ENCODE measurements around the gene CFAP68.
"Not testable (repeated sequence)": the region's sequence is repeated elsewhere in the genome, so short reads cannot be mapped to it uniquely, and the experiment has no call there.

Gene CFAP68

DNA sequence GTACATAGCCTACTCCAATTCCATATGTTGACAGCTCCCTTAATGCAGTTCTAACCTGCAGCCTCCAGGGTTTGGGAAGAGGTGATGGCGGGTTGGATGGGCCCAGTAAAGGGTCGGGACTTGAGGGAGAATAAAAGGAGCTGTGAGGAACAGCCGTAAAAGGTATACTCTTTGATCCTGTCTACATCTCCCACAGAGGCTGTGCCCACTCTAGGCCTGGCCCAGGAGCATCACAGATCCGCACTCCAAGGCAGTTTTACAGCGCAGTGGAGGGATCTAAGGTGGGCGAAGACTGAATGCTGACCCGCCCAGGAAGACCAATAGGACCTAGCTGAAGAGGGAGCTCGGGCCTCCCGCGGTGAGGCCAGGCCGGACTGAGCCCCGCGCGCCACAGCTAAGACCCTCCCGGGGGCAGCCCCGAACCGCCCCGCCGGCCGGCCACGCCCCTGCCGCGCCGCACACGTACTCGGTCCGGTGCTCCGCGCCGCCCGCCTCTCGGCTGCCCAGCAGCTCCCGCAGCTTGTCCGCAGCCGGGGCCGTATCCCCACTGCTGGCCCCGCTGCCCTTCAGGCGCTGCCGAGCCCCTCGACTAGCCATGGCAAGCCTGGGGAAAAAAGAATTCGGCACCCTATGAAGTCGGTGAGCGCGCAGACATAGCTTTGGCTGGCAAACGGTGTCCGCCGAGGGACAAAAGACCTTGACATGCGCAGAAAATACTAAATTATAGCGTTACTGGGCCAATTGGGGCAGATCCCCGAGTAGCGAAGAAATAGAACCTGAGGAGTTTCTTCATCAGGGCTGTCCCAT, 8.3 kb upstream of the CFAP68 start, which contains the start of gene ALG9:
TSS of gene ALG9 (minus strand) at position 696 of the 807 bp plus-strand sequence. CDS start at position 597, 99 bp downstream.
- peak; percentile 52 for DNase-seq

DNA sequence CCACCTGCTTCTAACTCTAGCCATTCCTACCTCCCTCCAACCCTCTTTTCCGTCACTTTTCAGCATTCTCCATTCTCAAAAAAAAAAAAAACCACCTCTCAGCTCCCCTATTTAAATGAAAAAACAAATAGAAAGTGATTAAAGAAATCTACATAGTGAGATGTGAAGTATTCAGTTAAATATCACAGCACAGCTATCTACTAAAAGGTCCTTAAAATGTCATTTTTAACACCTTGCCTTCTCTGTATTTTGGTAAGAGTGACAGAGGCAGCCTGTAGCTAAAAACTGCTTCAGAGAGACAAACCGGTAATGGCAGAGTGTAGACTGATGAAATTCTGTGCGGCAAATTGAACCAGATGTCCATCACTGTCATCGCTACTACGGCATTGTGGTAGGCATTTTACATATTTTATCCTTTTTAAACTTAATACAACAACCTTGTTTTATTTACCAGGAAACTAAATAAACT, 7.6 kb upstream of the CFAP68 start:
- DNase-seq = no peak

DNA sequence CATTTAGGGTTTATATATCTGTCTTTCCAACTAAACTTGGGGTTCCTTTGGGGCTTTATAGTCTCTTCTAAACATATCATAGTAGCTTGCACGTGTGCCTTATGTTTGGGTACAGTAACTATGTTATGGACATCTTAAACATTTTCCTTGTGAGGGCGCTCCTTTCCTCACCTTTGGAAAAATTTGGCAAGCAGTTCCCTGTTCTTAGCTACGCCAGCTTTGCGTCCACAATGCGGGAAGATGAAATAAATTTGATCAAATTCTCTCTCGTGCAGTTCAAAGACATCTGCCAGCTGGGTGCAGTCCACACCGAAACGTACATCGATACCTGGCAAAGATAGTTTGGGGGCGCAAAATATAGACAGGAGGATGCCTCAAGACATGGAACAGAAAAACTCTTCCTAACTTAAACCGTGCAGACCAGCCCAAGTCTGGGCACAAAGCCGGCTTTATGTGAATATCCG, 924 bp upstream of the CFAP68 start:
- peak; percentile 57 for DNase-seq

DNA sequence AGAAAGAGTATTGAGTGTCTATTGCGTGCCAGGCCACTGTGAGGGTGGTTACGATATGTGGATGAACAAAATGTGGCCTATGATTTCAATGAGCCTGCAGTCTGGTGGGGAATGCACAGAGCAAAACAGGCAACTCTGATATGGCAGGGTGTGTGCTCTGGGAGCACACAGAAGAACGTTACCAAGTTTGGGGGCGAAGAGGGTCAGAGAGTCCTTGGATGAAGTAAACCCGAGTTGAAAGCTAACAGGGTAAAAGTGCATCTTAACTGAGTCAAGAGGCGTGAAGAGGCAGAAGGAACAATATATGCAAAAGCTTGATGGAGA, 258 bp downstream of the CFAP68 start:
- DNase-seq = no peak

DNA sequence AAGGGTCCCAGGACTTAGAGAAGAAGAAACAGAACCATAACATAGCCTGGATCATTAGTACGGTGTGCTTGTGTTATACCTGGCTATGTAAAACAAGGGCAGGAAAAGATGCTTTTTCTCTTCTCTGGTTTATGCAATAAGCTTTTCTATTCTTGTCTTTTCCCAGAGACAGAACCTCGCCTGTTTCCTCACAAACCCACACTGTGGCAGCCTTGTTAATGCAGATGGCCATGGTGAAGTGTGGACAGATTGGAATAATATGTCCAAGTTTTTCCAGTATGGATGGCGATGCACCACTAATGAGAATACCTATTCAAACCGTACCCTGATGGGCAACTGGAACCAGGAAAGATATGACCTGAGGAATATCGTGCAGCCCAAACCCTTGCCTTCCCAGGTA, 2.9 kb downstream of the CFAP68 start:
- DNase-seq = no peak

DNA sequence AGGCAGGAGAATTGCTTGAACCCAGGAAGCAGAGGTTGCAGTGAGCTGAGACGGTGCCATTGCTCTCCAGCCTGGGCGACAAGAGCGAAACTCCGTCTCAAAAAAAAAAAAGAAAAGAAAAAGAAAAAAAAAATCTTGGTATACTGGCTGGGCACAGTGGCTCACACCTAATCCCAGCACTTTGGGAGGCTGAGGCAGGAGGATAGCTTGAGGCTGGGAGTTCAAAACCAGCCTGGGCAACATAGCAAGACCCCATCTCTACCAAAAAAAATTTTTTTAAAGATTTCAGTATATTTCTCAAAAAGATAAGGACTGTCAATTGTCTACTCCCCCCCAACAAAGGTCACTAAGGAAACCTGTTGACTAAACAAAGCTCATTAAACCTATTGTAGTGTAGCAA, 5.7 kb downstream of the CFAP68 start:
- DNase-seq = not testable (repeated sequence)

DNA sequence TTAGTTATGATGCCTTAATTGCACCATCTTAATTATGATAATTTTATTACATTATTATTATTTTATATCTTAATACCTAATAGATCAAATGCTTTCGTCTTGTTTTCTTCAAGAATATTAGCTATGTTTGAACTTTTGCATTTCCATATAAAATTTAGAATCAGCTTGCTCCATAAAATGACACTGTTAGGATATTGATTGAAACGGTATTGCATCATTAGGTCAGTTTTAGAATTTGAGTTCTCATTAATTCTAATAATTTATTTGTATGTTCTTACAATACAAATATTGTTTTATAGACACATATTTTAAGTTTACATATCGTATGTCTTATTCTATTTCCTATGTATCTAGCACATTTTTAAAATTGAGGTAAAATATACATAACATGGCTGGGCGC, 6.7 kb downstream of the CFAP68 start:
- no peak for DNase-seq

DNA sequence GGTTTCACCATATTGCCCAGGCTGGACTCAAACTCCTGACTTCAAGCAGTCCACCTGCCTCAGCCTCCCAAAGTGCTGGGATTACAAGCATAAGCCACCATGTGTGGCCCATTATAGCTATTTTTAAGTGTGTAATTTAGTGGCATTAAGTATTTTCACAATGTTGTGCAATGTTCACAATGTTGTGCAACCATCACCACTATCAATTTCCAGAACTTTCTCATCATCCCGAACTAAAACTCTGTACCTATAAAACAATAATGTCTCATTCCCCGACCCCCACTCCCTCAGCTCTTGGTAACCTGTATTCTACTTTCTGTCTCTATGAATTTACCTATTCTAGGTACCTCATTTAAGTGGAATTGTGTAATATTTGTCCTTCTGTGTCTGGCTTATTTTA, 7.5 kb downstream of the CFAP68 start:
- no peak for DNase-seq

DNA sequence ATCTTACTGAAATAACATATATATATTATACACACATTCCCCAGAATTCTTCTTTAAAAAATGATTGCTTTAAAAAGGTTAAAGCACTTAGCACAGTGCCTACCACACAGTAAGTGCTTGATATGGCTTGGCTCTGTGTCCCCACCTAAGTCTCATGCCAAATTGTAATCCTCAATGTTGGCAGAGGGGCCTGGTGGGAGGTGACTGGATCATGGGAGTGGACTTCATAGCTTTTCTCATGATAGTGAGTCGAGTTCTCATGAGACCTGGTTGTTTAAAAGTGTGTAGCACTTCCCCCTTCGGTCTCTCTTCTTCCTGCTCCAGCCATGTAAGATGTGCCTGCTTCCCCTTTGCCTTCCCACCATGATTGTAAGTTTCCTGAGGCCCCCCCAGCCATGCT, 26.1 kb downstream of the CFAP68 start:
- DNase-seq = no peak

DNA sequence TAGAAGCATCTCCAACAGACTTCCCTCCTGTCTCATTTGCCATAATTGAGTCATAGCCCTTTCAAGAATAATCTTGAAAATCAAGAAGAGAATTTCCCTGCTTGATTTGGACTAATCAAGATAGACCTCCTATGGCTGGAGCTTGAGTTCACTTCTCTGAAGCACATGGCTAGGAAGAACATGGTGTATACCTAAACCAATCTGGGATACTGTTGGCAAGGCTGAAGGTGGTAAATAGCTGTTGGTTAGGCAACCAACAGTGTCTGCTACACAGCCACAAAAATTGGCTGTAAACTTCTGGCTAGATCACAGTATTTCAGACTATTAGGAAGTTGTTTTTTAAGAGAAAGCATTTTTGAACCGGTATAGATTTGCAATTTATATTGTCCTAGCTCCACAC, 27.3 kb downstream of the CFAP68 start:
- DNase-seq = no peak

DNA sequence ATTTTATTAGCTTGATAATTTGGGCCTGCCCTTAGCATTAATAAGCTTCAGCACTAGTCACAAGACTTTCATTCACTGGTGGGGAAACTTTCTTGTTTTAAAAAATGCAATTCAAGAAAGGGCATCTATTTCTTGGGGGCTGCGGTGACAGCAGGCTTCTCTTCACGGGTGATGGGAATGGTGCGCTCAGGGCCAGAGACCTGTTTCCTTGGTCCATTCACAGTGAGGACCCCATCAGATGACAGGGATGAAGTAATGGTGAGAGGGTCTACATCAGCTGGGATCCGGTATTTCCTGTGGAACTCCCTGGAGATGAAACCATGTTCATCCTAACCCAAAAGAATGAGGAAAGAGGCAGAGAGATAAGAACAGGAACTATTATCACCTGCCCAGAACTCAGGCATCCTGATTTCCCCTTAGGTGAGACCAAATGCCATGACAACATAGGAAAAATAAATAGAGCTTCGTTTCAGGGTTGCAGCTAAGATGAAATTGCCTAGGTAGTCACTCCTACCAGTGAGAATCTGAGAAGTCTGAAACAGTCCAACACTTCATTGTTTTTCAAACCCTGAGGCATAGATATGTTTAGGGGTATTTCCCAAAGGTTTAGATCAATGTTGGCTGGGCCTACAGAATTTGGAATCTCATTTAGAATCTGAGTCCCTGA, 29.4 kb downstream of the CFAP68 start:
- no peak for DNase-seq

DNA sequence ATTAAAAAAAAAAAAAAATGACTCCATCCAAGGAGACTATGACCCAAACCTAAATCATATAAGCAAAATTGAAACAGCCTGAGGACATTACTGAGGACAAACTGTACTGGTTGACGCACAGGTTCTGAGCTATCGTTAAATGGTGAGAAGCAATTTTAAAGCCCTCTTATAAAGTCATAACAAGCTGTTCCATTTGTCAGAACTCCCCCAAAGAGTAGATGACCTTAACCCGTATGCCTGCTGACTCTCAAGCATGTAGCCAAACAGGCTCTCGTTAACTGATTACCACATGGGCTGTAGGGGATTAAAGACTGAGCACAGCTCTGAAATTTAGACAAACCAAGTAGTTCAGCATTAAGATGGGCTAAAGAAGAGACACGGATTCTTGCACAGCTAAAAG, 30.0 kb downstream of the CFAP68 start:
- DNase-seq = no peak

DNA sequence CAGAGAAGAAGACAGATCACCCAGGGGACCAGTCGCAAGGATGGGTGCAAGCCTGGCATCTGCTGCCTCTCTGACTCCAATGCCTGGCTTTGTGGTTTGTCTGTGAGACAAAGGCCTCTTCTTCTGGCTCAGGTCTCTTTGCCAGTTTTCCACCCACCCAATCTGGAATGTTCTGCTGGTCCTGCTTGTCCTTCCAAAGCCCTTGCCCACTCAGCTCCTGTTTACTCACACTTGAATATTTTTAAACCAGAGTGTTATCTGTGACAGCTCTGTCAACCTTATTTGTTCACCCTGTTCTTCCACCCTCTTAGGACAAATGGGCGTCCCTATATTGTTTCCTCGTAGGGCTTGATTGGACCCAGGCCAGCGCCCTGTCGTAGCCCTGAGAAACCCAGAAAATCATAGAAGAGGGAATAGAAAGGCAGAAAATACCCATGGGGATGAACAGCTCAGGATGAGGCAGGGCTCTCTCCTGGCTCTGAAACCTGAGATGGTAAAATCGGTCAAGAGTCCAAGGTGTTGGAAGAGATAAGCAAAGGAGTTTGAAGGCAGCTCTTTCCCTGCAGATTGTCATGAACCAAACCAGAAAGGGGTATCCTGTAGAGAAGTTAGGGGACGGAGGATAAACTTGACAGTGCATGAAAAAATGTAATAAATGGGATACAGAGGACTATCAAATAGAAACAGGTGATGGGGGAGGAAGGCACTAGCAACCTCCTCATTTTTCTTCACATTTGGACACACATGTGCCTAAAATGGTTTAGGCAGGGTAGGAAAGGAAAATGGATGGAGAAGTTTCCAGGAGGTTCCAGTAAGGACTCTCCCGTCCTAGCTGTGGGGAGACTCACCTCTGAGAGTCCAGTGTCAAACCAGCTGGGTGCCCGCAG, 31.6 kb downstream of the CFAP68 start:
- no peak for DNase-seq

DNA sequence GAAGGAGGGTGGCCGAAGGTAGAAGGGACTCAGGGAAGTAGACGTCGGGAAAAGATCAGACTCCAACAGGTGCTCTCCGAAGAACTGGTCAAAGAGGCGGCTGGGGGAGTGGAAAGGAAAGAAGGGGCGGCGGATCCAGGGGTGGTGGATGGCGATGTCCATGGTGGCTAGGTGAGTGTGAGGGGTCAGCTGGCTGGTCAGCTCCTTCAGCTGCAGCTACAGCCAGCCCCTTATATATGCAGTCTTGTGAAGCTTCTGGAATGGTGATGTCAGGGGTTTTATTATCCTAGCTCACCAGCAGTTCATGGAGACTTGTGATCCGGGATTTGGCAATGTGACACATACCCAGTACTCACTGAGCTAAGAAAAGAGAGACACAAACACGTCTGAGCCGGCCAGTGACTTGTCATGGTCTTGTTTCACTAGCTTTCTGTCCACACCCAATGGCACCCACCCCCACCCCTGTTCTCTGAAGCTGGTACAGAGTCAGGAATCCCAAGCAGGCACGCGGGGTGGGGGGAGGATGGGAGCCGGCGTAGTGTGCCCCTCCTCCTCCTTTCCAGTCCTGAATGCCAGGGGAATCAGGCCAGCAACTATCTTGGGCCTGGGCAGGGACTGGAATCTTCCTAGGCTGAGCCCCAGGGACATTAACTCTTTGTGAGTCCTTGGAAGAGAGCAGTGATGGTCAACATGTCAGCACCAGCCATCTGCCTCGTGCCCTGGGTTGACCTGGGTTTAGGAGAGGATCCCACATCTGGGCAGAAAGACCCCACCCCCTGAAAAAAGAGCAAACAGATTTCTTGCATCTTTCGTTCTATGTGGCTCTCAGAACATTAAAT, 32.4 kb downstream of the CFAP68 start, which contains the start of gene CRYAB:
TSS of gene CRYAB (minus strand) at position 208 of the 839 bp plus-strand sequence. CDS start at position 162, 46 bp downstream.
- no peak for DNase-seq

DNA sequence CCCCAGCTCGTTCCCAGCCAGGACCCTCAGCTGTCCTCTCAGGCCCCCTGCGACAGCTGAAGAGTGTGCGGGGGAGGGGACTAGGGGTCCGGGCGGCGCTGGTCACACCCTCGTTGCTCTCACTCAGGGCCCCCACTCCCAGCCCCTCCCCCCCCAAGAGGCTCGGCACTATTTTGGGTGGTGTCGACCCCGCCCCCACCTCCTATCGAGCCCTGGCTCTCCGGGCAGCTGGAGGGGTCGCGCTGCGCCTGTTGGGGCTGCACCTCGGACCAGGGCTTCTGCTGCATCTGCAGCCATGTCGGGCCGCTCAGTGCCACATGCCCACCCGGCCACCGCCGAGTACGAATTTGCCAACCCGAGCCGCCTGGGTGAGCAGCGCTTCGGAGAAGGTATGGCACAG, 33.2 kb downstream of the CFAP68 start, which contains the start of gene HSPB2:
TSS of gene HSPB2 (plus strand) at position 200 of the 400 bp plus-strand sequence. CDS start at position 296, 96 bp downstream.
- no peak for DNase-seq

DNA sequence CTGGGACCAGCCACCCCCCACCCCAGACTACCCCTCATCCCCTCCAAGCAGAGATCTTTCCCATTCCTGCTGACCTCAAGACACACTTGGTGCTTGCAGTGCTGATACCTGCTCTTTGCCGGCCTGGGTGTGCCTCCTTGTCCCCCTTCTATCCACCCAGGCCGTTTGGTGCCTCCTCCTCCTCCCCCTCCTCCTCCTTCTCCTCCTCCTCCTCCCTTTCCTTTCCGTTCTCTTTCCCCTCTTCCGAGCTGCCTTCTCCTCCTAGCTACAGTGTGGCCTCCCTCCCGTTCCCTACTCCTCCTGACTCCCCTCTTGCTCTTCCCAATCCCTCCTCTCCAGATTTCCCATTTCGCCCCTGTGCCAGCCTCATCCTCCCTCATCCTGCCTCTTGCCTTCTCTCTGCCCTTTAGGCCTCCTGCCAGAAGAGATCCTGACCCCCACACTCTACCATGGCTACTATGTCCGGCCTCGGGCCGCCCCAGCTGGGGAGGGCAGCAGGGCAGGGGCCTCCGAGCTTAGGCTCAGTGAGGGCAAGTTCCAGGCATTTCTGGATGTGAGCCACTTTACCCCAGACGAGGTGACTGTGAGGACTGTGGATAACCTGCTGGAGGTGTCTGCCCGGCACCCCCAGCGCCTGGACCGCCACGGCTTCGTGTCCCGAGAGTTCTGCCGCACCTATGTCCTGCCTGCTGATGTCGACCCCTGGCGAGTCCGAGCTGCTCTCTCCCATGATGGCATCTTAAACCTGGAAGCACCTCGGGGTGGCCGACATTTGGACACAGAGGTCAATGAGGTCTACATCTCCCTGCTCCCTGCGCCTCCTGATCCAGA, 33.9 kb downstream of the CFAP68 start:
- DNase-seq = no peak

DNA sequence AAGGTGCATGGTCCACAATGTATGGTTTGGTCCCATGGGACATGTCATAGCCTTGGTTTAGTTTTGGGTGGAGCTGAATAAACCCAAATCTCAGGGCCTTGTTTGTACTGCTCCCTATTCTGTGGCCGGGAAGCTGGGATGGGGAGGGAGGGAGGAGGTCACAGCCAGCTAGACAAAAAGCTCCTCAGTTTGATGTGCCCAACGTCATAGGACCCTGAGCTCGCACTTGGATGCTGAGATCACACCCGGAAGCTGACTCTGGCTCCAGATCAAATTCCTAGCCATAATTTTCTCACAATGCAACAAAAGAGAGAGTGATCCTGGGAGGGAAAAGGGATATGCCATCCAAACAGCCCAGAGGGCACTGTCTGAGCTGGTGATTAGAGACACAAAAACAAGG, 34.7 kb downstream of the CFAP68 start:
- DNase-seq = no peak

DNA sequence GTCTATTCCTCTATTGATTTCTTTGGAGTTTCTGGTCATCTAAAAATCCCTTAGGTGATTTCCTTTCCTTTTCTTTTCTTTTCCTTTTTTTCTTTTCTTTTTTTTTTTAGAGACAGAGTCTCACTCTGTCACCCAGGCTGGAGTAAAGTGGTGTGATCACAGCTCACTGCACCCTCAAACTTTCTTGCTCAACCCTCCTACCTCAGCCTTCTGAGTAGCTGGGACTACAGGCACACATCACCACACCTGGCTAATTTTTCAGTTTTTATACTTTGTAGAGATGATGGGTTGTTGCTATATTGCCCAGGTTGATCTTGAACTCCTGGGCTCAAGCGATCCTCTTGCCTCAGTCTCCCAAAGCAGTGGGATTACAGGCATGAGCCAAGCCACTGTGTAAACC, 37.4 kb downstream of the CFAP68 start:
- DNase-seq = no peak

DNA sequence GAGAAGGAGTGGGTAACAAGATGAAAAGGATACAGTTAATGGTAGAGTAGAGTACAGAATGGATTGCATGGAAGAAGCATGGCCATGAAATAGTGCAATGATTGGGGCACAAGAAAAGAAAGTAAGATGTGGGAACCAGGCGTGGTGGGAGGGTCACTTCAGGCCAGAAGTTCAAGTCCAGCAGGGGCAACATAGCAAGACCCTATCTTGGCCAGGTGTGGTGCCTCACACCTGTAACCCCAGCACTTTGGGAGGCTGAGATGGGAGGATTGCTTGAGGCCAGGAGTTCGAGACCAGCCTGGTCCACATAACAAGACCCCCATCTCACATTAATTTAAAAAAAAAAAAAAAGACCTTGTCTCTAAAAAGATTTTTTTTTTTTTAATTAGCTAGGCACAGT, 38.0 kb downstream of the CFAP68 start:
- no peak for DNase-seq

DNA sequence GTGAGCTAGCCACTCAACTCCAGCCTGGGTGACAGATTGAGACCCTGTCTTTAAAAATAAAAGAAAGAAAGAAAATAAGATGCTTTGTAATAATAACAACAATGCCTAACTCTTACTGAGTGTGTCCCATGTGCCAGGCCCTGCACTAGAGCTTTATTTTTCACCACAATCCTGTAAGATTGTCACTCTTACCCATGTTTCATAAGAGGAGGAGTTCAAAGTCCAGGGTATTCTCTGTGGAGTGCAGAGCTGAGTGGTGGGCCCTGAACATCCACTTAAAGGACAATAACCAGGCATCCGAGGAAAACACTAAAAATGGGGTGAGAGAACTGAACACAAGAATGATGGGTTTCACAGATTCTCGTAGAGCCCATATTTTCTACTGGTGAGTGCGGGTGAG, 38.4 kb downstream of the CFAP68 start:
- no peak for DNase-seq

All from DMS 273 treated with DMSO at 0.1 percent for 48 hours (cell line).